ENCODE data around the gene TRAF3IP1. TPM values are rescaled to one million over a fixed set of nuclear protein-coding genes. Genes with fewer than 3 reads are reported as not detected.
A peak's percentile ranks its signal among the peaks of the same experiment; 100 is the strongest.
"Not testable (repeated sequence)": the region's sequence is repeated elsewhere in the genome, so short reads cannot be mapped to it uniquely, and the experiment has no call there.

The TRAF3IP1 gene
- total RNA-seq, 2 experiments from 2014 or later, result 5.4 to 7.0 TPM

DNA sequence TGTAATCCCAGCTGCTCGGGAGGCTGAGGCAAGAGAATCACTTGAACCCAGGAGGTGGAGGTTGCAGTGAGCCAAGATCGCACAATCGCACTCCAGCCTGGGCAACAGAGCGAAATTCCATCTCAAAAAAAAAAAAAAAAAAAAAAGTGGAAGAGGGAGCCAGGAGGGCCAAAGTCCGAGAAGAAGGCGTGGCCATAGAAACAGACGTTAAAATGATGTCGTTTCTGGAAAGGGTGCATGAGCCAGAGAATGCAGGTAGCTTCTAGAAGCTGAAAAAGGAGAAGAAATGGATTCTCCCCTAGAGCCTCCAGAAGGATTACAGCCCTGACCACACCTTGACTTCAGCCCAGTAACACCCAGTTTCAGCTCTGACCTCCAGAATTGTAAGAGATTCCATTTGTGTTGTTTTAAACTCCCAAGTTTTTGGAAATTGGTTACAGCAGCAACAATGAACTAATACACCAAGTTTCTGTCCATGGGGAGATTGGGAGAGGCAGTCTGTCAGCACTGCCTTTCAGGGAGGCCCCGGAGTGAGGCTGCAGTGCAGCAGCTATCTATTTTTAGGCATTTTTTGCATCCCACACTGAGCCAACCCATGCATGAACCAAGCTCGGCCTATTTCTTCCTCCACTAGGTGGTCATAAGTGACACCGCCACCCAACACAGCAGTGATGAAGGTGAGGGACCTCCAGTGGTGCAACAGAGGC, 14.2 kb upstream of the TRAF3IP1 start:
- ChIA-PET CTCF (interaction anchor here (0.7 kb wide), 1 partner anchor 1999 kb away, joined by 3 read pairs; no protein-coding TSS in a partner anchor), POLR2A (no interaction called here)
- Mint-ChIP-seq H3K27ac (no peak overlapping the region), H3K36me3 (ENCODE audit: low read depth) (no peaks in the 10 kb centered on the region), H3K27me3 (peaks cover 7% of the 10 kb centered on the region), H3K9me3 (no peaks in the 10 kb centered on the region), H3K4me1 (no peaks in the 10 kb centered on the region), H3K4me3 (no peak overlapping the region)
- DNase-seq, result no peak

DNA sequence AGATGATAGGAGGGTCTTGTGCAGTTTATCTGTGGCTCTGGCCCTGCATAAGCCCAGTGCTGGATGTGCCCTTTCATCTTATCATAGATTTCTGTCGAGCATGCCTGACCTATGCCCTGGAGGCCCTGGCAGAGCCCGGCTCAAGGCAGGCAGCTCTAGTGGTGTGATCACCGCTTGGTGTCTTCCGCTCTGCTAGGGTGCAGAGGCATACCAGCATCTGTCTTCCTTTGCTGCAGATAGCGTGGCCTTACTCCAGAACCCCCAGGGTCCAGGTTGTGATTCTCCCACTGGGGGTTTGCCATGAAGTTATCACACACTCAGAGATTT, 13.7 kb upstream of the TRAF3IP1 start:
- H3K27me3 Mint-ChIP-seq, result peaks cover 12% of the 10 kb centered on the region
- DNase-seq, result no peak
- POLR2A ChIA-PET, result no interaction called here
- no peak overlapping the region for H3K27ac Mint-ChIP-seq
- H3K9me3 Mint-ChIP-seq, result no peaks in the 10 kb centered on the region
- no peaks in the 10 kb centered on the region for H3K4me1 Mint-ChIP-seq
- CTCF ChIA-PET, result no interaction called here
- H3K4me3 Mint-ChIP-seq, result no peak overlapping the region
- H3K36me3 Mint-ChIP-seq (ENCODE audit: low read depth), result no peaks in the 10 kb centered on the region

DNA sequence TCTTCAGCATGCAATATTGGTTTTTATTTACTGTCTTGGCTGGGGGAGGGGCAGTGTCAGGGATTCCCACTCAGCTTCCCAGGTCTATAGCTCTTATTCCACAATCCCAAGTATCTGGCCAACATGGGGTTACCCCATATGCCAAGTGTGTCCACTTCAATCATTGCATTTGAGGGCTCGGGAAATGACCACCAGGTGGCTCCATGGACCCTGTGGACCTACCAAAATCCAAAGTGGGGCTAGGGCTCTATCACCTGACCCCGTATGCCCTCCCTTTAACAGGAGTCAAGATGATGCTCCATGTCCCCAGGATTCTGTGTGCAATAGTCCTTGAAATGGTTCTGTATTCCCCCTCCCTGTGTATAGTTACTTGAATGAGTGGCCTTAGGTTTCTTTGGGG, 12.1 kb upstream of the TRAF3IP1 start:
- no peaks in the 10 kb centered on the region for H3K36me3 Mint-ChIP-seq (ENCODE audit: low read depth)

DNA sequence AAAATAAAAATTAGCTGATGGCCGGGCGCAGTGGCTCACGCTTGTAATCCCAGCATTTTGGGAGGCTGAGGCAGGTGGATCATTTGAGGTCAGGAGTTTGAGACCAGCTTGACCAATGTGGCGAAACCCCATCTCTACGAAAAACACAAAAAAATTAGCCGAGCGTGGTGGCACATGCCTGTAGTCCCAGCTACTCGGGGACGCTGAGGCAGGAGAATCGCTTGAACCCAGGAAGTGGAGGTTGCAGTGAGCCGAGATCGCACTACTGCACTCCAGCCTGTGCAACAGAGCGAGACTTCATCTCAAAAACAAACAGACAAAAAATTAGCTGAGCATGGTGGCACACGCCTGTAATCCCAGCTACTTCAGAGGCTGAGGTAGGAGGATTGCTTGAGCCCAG, 9.6 kb upstream of the TRAF3IP1 start:
- H3K4me3 Mint-ChIP-seq; H3K4me1 Mint-ChIP-seq; POLR2A ChIA-PET; H3K27ac Mint-ChIP-seq; H3K36me3 Mint-ChIP-seq (ENCODE audit: low read depth); CTCF ChIA-PET; H3K9me3 Mint-ChIP-seq; H3K27me3 Mint-ChIP-seq; DNase-seq: not testable (repeated sequence)

More for the DNA sequence above, 12.1 kb upstream of the TRAF3IP1 start:
- Mint-ChIP-seq H3K27ac (no peak overlapping the region), H3K4me3 (no peak overlapping the region), H3K9me3 (no peaks in the 10 kb centered on the region), H3K27me3 (peaks cover 9% of the 10 kb centered on the region), H3K4me1 (no peaks in the 10 kb centered on the region)
- ChIA-PET CTCF (no interaction called here), POLR2A (no interaction called here)
- no peak for DNase-seq

DNA sequence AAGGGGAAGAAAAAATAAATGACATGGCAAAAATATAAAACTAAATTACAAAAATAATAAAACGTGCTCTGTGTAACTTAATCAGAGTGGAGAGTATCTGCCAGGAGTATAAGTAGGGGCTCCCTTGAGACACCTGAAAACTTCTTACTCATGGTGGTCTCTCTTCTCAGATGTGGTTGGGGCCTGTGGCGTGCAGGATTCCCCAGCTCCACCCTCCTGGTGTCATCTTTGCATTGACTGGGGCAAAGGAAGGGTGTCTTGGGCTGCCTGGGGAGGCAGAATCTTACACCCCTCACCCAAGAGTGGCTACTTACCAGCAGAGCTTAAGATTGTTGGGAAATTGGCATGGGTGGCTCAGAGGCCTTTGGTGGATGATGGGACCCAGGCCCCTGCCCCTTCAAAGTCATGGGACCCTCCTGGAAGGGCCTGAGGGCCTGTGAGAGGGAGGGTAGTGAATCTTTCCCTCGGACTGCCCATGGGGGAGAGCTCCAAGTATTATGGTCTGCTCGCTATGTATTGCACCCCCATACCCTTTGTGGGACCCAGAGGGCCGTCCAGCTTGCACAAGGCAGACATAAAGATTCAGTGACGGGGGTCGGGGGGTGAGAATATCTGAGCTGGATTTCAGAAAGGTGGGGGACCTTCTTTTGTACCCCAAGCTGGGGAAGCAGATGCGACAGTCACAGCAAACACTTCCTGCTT, 6.9 kb upstream of the TRAF3IP1 start:
- Mint-ChIP-seq H3K36me3 (ENCODE audit: low read depth) (no peaks in the 10 kb centered on the region), H3K27ac (no peak overlapping the region), H3K4me3 (no peak overlapping the region), H3K9me3 (no peaks in the 10 kb centered on the region), H3K4me1 (no peaks in the 10 kb centered on the region), H3K27me3 (peaks cover 21% of the 10 kb centered on the region)
- DNase-seq, result no peak
- ChIA-PET POLR2A (no interaction called here), CTCF (no interaction called here)

DNA sequence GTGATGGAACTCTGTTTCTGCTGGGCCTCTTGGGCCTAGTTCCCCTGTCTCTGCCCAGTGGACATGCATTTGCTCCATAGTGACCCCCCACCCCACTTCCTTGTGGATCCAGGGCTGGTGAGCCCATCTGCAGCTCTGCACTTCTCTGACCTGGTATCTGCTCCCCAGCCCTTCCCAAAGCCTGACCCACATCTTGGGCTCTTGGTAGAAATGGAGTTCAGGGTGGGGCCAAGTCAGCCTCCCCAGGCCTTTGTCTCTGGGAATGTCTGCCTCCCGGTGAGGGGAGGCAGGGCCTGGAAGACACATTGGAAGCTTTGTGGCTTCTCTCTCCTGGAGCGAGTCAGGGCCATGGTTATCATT, 6.3 kb upstream of the TRAF3IP1 start:
- Mint-ChIP-seq H3K4me3 (no peak overlapping the region), H3K4me1 (no peaks in the 10 kb centered on the region), H3K27ac (no peak overlapping the region), H3K27me3 (peaks cover 21% of the 10 kb centered on the region), H3K36me3 (ENCODE audit: low read depth) (no peaks in the 10 kb centered on the region), H3K9me3 (no peaks in the 10 kb centered on the region)
- ChIA-PET CTCF (no interaction called here), POLR2A (no interaction called here)
- DNase-seq, result no peak

DNA sequence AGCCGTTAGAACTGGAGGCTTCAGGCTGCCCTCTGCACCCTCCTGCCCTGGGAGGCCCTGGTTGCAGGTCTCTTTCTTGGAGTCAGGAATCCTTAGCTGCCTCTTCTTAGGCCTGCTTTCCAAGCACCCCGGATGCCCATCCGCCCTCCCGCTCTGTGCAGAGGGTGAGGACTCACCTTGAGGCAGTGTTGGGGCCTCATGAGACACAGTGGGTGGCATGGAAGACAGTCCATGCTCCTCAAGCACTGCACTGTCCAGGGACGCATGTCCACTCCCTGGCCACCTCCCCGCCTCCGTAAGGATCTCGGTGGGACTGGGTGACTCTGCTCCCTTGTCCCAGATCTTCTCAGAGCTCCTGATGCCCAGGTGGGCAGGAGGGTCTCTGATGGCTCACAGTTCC, 5.7 kb upstream of the TRAF3IP1 start:
- H3K9me3 Mint-ChIP-seq, result no peaks in the 10 kb centered on the region
- CTCF ChIA-PET, result no interaction called here
- POLR2A ChIA-PET, result no interaction called here
- H3K27me3 Mint-ChIP-seq, result peaks cover 18% of the 10 kb centered on the region
- H3K27ac Mint-ChIP-seq, result no peak overlapping the region
- DNase-seq, result no peak
- H3K4me3 Mint-ChIP-seq, result no peak overlapping the region
- peaks cover 2% of the 10 kb centered on the region for H3K4me1 Mint-ChIP-seq
- no peaks in the 10 kb centered on the region for H3K36me3 Mint-ChIP-seq (ENCODE audit: low read depth)

DNA sequence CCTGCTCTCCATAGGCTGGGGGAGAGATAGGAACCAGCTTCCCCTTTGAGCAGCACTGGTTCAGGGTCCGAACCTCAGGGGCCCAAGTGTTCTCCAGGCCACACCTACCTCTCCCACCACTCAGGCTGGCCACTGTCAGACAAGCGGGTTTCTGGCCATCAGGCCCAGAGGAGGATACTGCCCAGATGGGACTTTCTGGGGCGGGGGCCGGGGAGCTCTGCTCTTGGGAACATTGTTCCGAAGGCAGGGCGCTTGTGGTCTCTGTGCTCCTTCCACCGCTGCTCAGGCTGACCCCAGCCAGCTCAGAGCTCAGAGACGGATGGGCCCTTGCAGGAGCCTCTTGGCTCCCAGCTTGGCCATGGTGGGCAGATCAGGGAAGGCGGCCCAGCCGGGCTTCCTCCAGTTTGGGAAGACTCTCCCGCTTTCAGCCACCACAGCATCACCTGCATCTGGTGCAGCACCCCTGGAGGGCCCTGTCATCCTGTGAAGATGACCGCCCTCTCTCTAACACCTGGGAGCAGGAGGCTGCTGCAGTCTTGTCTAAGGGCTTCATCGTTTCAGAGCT, 5.2 kb upstream of the TRAF3IP1 start:
- H3K4me3 Mint-ChIP-seq, result no peak overlapping the region
- H3K27ac Mint-ChIP-seq, result no peak overlapping the region
- DNase-seq, result no peak
- peaks cover 18% of the 10 kb centered on the region for H3K27me3 Mint-ChIP-seq
- H3K36me3 Mint-ChIP-seq (ENCODE audit: low read depth), result no peaks in the 10 kb centered on the region
- ChIA-PET CTCF (no interaction called here), POLR2A (no interaction called here)
- no peaks in the 10 kb centered on the region for H3K9me3 Mint-ChIP-seq
- peaks cover 7% of the 10 kb centered on the region for H3K4me1 Mint-ChIP-seq

DNA sequence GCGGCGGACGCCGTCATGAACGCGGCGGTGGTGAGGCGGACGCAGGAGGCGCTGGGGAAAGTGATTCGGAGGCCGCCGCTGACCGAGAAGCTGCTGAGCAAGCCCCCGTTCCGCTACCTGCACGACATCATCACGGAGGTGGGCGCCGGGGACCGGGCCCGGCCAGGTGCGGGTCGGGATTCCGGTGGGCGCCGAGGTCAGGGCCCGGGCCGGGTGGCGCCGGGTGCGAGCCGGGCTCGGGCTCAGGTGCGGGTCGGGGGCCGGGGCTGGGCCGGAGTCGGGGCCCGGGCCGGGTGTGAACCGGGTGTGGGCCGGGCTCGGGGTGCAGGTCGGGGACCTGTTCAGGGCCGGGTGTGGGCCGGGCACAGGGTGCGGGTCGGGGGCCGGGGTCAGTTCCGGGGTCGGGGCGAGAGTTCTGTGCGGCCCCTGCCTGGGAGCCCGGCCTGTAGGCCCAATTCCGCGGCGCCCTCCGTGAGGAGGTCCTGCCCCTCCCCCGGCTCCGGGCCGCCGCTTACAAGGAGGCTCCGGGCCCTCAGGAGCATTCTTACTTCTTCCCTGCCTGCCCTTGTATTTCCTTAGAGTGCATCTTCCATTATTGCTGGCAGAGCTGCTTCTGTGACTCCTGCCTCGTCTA, 447 bp downstream of the TRAF3IP1 start:
- Mint-ChIP-seq H3K27me3 (peaks cover 12% of the 10 kb centered on the region), H3K27ac (no peak overlapping the region), H3K9me3 (no peaks in the 10 kb centered on the region), H3K36me3 (ENCODE audit: low read depth) (no peaks in the 10 kb centered on the region), H3K4me1 (peaks cover 22% of the 10 kb centered on the region), H3K4me3 (peak overlapping the region; percentile 70)
- ChIA-PET POLR2A (interaction anchor here (1.3 kb wide), 1 partner anchor 33 kb away, joined by 4 read pairs; the partner anchor contains the start of gene PER2), CTCF (no interaction called here)
- no peak for DNase-seq

DNA sequence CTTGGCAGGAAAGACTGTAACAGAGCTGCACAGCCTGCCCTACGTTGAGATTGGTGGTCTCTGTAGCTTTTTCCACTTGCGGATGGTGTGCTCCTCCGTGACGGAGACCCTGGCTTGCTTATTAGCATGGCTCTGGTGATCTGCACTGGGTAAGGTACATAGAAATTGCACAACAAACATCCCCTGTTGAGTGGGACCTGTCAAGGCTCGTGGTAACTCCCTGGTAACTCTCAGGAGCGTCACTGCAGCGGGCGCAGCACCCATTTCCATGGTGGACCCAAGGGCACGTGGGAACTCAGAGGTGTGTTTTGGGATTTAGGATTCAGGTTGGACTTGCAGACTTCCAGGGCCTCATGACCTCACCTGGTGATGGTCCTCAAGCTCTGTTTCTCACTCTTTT, 1.1 kb downstream of the TRAF3IP1 start:
- Mint-ChIP-seq H3K4me1 (peaks cover 22% of the 10 kb centered on the region), H3K27me3 (peaks cover 10% of the 10 kb centered on the region), H3K4me3 (peak overlapping the region; percentile 70), H3K27ac (no peak overlapping the region), H3K36me3 (ENCODE audit: low read depth) (no peaks in the 10 kb centered on the region), H3K9me3 (no peaks in the 10 kb centered on the region)
- ChIA-PET CTCF (interaction anchor here (0.5 kb wide), 1 partner anchor 809 kb away, joined by 3 read pairs; no protein-coding TSS in a partner anchor), POLR2A (interaction anchor here (1.3 kb wide), 1 partner anchor 33 kb away, joined by 4 read pairs; the partner anchor contains the start of gene PER2)
- DNase-seq, result no peak

DNA sequence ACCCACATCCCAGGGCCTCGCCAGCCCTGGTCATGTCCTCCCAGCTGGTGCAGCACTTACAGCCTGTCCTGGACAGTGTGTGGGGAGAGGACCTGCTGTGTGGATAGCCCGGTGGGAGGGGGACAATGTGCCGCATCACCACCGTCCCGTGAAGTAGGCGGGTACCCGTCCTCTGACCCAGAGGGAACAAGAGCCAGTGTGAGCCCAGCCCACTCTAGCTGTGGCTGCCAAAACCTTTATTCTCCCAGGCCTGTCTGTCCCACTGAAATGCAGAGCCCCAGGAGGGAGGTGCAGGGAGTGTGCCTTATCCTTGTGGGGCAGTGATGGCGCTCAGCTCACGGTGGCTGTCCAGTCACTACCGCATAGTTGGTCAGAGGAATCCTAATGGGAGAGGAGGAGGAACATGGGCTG, 1.7 kb downstream of the TRAF3IP1 start:
- ChIA-PET POLR2A (interaction anchor here (1.3 kb wide), 1 partner anchor 34 kb away, joined by 4 read pairs; the partner anchor contains the start of gene PER2), CTCF (interaction anchor here (0.5 kb wide), 1 partner anchor 809 kb away, joined by 3 read pairs; no protein-coding TSS in a partner anchor)
- peaks cover 6% of the 10 kb centered on the region for H3K27me3 Mint-ChIP-seq
- no peaks in the 10 kb centered on the region for H3K9me3 Mint-ChIP-seq
- H3K36me3 Mint-ChIP-seq (ENCODE audit: low read depth), result peaks cover 3% of the 10 kb centered on the region
- peak overlapping the region; percentile 70 for H3K4me3 Mint-ChIP-seq
- DNase-seq, result no peak
- H3K27ac Mint-ChIP-seq, result no peak overlapping the region
- H3K4me1 Mint-ChIP-seq, result peaks cover 22% of the 10 kb centered on the region

DNA sequence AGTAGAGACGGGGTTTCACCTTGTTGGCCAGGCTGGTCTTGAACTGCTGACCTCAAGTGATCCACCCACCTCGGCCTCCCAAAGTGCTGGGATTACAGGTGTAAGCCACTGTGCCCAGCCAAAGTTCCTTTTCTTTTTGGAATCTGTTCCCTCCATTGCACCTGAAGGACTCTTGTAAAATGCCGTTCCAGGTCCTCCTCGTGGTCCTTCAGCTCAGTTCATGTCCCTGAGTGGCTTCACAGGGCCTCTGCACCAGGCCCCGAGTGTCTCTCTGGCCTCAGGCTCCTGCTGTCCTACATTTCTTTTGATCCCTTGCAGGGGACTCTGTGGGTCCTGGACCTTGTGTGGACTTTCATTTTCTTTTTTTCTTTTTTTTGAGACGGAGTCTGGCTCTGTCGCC, 3.9 kb downstream of the TRAF3IP1 start:
- H3K27ac Mint-ChIP-seq; POLR2A ChIA-PET; H3K36me3 Mint-ChIP-seq (ENCODE audit: low read depth); DNase-seq; H3K4me3 Mint-ChIP-seq; H3K27me3 Mint-ChIP-seq; H3K9me3 Mint-ChIP-seq; CTCF ChIA-PET: not testable (repeated sequence)
- H3K4me1 Mint-ChIP-seq, result peaks cover 21% of the 10 kb centered on the region

DNA sequence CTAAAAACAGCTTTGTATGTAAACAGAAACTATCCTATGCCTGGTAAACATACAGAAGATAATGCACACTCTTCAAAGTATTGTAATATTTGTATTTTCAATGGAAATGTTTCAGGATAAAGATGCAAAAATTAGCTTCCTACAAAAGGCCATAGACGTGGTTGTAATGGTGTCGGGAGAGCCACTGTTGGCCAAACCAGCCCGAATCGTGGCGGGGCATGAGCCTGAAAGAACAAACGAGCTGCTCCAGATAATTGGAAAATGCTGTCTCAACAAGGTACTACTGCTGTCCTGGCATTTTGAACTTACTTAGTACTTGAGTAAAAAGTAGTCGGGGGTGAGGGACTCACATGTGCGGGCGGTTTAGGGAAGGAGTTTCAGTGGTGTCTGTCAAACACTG, 5.4 kb downstream of the TRAF3IP1 start:
- CTCF ChIA-PET, result no interaction called here
- DNase-seq, result no peak
- Mint-ChIP-seq H3K27me3 (no peaks in the 10 kb centered on the region), H3K4me3 (no peak overlapping the region), H3K27ac (no peak overlapping the region), H3K36me3 (ENCODE audit: low read depth) (peaks cover 10% of the 10 kb centered on the region), H3K9me3 (no peaks in the 10 kb centered on the region), H3K4me1 (peaks cover 15% of the 10 kb centered on the region)
- POLR2A ChIA-PET, result no interaction called here

Measured in activated CD4-positive, alpha-beta memory T cell treated with anti-CD3 and anti-CD28 coated beads, Interleukin-2, amount 10 ng/mL, durations not matched to agents 7 days and 5 days (primary cell).